IMR-90 (cell line): ENCODE data around the gene COQ8A. TPM values are rescaled to one million over a fixed set of nuclear protein-coding genes. Genes with fewer than 3 reads are reported as not detected.

Experiments
- ATAC-seq: fragments of 200-7000 bp; cut with Tn5 transposase; 2 replicates; pipeline ENCODE4 v1.9.1; 2020; ENCODE audit warnings: low read depth, mild to moderate bottlenecking, moderate library complexity
- BruUV-seq: library from RNA; stranded (reverse); fragments of 400-500 nt; replicated peaks from 2 replicates; lab custom pipeline; 2021; lab: Mats Ljungman, UMichigan
- CTCF ChIA-PET: fragments of 300-600 bp; formaldehyde crosslinking; extraction: SDS; loops from one replicate; lab custom pipeline; 2021; ENCODE audit warnings: antibody characterized with exemption; lab: Yijun Ruan, JAX
- POLR2A ChIA-PET: fragments of 300-600 bp; sonication (Branson Sonifier 250); formaldehyde crosslinking; loops from one replicate; lab custom pipeline; 2022; ENCODE audit warnings: antibody characterized with exemption; ENCODE audit not compliant: unreplicated experiment; lab: Charles Lee
- DNase-seq: peaks from one replicate; pipeline ENCODE4 v3.0.0; 2013
- H2AFZ ChIP-seq: replicated peaks from 2 replicates; pipeline ENCODE3; 2013; ENCODE audit warnings: low read length, mild to moderate bottlenecking; ENCODE audit not compliant: poor library complexity
- H2AK5ac ChIP-seq: 2 replicates; pipeline ENCODE4 v1.6.1; 2013; ENCODE audit warnings: low read depth, low read length, inconsistent platforms
- H2AK9ac ChIP-seq: replicated peaks from 2 replicates; pipeline ENCODE3; 2013; ENCODE audit warnings: mild to moderate bottlenecking, low read depth, low read length, moderate library complexity; ENCODE audit not compliant: poor library complexity
- H2BK120ac ChIP-seq: 2 replicates; pipeline ENCODE4 v1.6.1; 2013; ENCODE audit warnings: low read depth, low read length, inconsistent platforms
- H2BK15ac ChIP-seq: 3 replicates; pipeline ENCODE4 v1.6.1; 2013; ENCODE audit warnings: low read depth, low read length, inconsistent platforms
- H2BK20ac ChIP-seq: 2 replicates; pipeline ENCODE4 v1.6.1; 2013; ENCODE audit warnings: low read depth, mild to moderate bottlenecking, inconsistent platforms, low read length, moderate library complexity
- H2BK5ac ChIP-seq: 2 replicates; pipeline ENCODE4 v1.6.1; 2013; ENCODE audit warnings: mild to moderate bottlenecking, low read depth, low read length, inconsistent platforms; ENCODE audit not compliant: poor library complexity, severe bottlenecking
- H3K14ac ChIP-seq: replicated peaks from 2 replicates; pipeline ENCODE4 v1.6.1; 2013; ENCODE audit warnings: low read depth, low read length, inconsistent platforms
- H3K18ac ChIP-seq: 2 replicates; pipeline ENCODE4 v1.6.1; 2013; ENCODE audit warnings: low read depth, low read length, control low read depth
- H3K23ac ChIP-seq: 2 replicates; pipeline ENCODE4 v1.6.1; 2013; ENCODE audit warnings: low read depth, low read length, inconsistent platforms
- H3K27ac ChIP-seq: 2 replicates; pipeline ENCODE4 v1.5.1; 2013; ENCODE audit warnings: mild to moderate bottlenecking, control low read depth, low read length; ENCODE audit not compliant: insufficient read depth
- H3K27me3 ChIP-seq: 2 replicates; pipeline ENCODE4 v1.6.1; 2013; ENCODE audit warnings: low read length; ENCODE audit not compliant: control insufficient read depth, insufficient read depth
- H3K36me3 ChIP-seq: 2 replicates; pipeline ENCODE4 v1.6.1; 2013; ENCODE audit warnings: low read length, mixed read lengths; ENCODE audit not compliant: control insufficient read depth, insufficient read depth
- H3K4ac ChIP-seq: 2 replicates; pipeline ENCODE4 v1.6.1; 2013; ENCODE audit warnings: low read depth, low read length, inconsistent platforms
- H3K4me1 ChIP-seq: 2 replicates; pipeline ENCODE4 v1.6.1; 2013; ENCODE audit warnings: low read length, mixed read lengths; ENCODE audit not compliant: control insufficient read depth, insufficient read depth
- H3K4me2 ChIP-seq: 2 replicates; pipeline ENCODE4 v1.6.1; 2013; ENCODE audit warnings: low read depth, mild to moderate bottlenecking, control low read depth, low read length, moderate library complexity
- H3K4me3 ChIP-seq: 2 replicates; pipeline ENCODE4 v1.5.1; 2013; ENCODE audit warnings: low read depth, mild to moderate bottlenecking, control low read depth, low read length, moderate library complexity; ENCODE audit not compliant: insufficient read depth
- H3K56ac ChIP-seq: 2 replicates; pipeline ENCODE4 v1.6.1; 2013; ENCODE audit warnings: low read length, inconsistent platforms; ENCODE audit not compliant: insufficient read depth; ENCODE audit errors: extremely low read depth
- H3K79me1 ChIP-seq, 2 experiments: 2 replicates each; pipeline ENCODE4 v1.6.1; 2013; ENCODE audit warnings: low read length in 2 of 2, inconsistent platforms in 1 of 2, low read depth in 1 of 2
- H3K9ac ChIP-seq: 2 replicates; pipeline ENCODE4 v1.6.1; 2013; ENCODE audit warnings: low read depth, low read length, control low read depth
- H3K9me1 ChIP-seq: 2 replicates; pipeline ENCODE4 v1.6.1; 2013; ENCODE audit warnings: low read length, inconsistent platforms; ENCODE audit not compliant: insufficient read depth
- H3K9me3 ChIP-seq: 2 replicates; pipeline ENCODE4 v1.6.1; 2013; ENCODE audit warnings: low read length; ENCODE audit not compliant: control insufficient read depth, insufficient read depth
- H4K20me1 ChIP-seq: 2 replicates; pipeline ENCODE4 v1.6.1; 2013; ENCODE audit warnings: low read length, inconsistent platforms; ENCODE audit not compliant: insufficient read depth
- H4K5ac ChIP-seq: 2 replicates; pipeline ENCODE4 v1.6.1; 2013; ENCODE audit warnings: mild to moderate bottlenecking, low read depth, low read length, control low read depth
- H4K8ac ChIP-seq, 2 experiments: 2 replicates each; pipeline ENCODE4 v1.6.1; 2013; ENCODE audit warnings: low read depth in 2 of 2, low read length in 2 of 2, control low read depth in 1 of 2, inconsistent platforms in 1 of 2
- H4K91ac ChIP-seq: 2 replicates; pipeline ENCODE4 v1.6.1; 2013; ENCODE audit warnings: low read depth, low read length, inconsistent platforms; ENCODE audit not compliant: insufficient read depth
- BHLHE40 ChIP-seq: fragments of 150-350 bp; IDR thresholded peaks from 2 replicates; pipeline ENCODE4 v1.6.1; 2016; ENCODE audit warnings: mild to moderate bottlenecking, low read depth, low read length
- CEBPB ChIP-seq: IDR thresholded peaks from 2 replicates; pipeline ENCODE4 v1.6.1; 2012; ENCODE audit warnings: low read depth, low read length, improper control_type of control experiment
- CHD1 ChIP-seq: IDR thresholded peaks from 2 replicates; pipeline ENCODE4 v1.6.1; 2012; ENCODE audit warnings: low read depth, low read length, improper control_type of control experiment
- CTCF ChIP-seq: conservative IDR thresholded peaks from 2 replicates; pipeline ENCODE4 v1.5.1; 2012; ENCODE audit warnings: mild to moderate bottlenecking, low read depth, low read length, improper control_type of control experiment
- ELK1 ChIP-seq: fragments of 150-350 bp; IDR thresholded peaks from 2 replicates; pipeline ENCODE4 v1.6.1; 2016; ENCODE audit warnings: low read depth, mild to moderate bottlenecking, low read length, moderate library complexity, borderline replicate concordance
- MAZ ChIP-seq: IDR thresholded peaks from 2 replicates; pipeline ENCODE4 v1.6.1; 2012; ENCODE audit warnings: low read depth, mild to moderate bottlenecking, low read length, improper control_type of control experiment, moderate library complexity, borderline replicate concordance
- MXI1 ChIP-seq: IDR thresholded peaks from 2 replicates; pipeline ENCODE4 v1.6.1; 2012; ENCODE audit warnings: low read depth, mild to moderate bottlenecking, low read length, moderate library complexity, borderline replicate concordance
- RAD21 ChIP-seq: IDR thresholded peaks from 2 replicates; pipeline ENCODE4 v1.6.1; 2012; ENCODE audit warnings: low read length, improper control_type of control experiment
- SMC3 ChIP-seq: fragments of 150-350 bp; IDR thresholded peaks from 2 replicates; pipeline ENCODE4 v1.6.1; 2016; ENCODE audit warnings: low read depth, mild to moderate bottlenecking, antibody characterized with exemption, low read length, moderate library complexity
- WGBS, 2 experiments: methylation state at CpG; one replicate each; pipeline versions ENCODE4 v1.1.5 to v1.1.7; 2013; ENCODE audit warnings: missing lambda C conversion rate in 2 of 2; ENCODE audit not compliant: insufficient read length in 1 of 2; ENCODE audit errors: extremely low coverage in 2 of 2; 5-methylcytosine and 5-hydroxymethylcytosine counted together
- dilution Hi-C: fragments of 300-500 bp; cut with HindIII; formaldehyde crosslinking; loops from one replicate; pipeline ENCODE4 v1.14.3; 2018; ENCODE audit warnings: low sequenced_read_pairs; ENCODE audit not compliant: unreplicated experiment
- in situ Hi-C: fragments of 300-500 bp; cut with MboI; formaldehyde crosslinking; loops from 3 replicates; pipeline ENCODE4 v1.14.3; 2019; ENCODE audit warnings: low sequenced_read_pairs, inconsistent platforms, mixed read lengths
- intact Hi-C: fragments of 100-400 bp; cut with micrococcal nuclease; formaldehyde crosslinking; loops from 2 replicates; pipeline ENCODE4 v1.10.0; 2022
- polyA plus RNA-seq, 3 experiments: library from polyadenylated mRNA; depleted of rRNA; stranded (reverse); fragments of >200 nt; gene quantifications; 2 replicates each; pipeline ENCODE4 v1.2.3, GENCODE V29; 2012; ENCODE audit warnings: low replicate concordance in 1 of 3
- total RNA-seq: library from RNA; depleted of rRNA; stranded (reverse); fragments of >200 nt; gene quantifications from 2 replicates; pipeline ENCODE4 v1.2.3, GENCODE V29; 2012

COQ8A gene
- total and polyA plus RNA-seq, 2 of the 4 experiments (the other 2 are of a cell fraction) = 3.8 to 6.1 TPM

- Histone ChIP-seq H3K27ac (no peak overlapping the region), H2AK9ac (no peak overlapping the region), H2AFZ (no peak overlapping the region), H3K4ac (no peak overlapping the region), H3K14ac (no peak overlapping the region), H3K4me2 (no peak overlapping the region), H3K9me1 (no peaks in the 10 kb centered on the region; the same call in 1 of the 2 replicates), H3K18ac (no peak overlapping the region), H3K9ac (no peak overlapping the region), H3K4me3 (no peak overlapping the region), H3K36me3 (peaks cover 23% of the 10 kb centered on the region), H3K23ac (no peak overlapping the region), H4K20me1 (no peaks in the 10 kb centered on the region), H2BK20ac (no peak overlapping the region), H3K4me1 (no peaks in the 10 kb centered on the region), H3K56ac (no peak overlapping the region), H3K9me3 (no peaks in the 10 kb centered on the region), H2BK120ac (no peak overlapping the region), H3K27me3 (no peaks in the 10 kb centered on the region), H4K91ac (no peak overlapping the region), H4K8ac (no peak overlapping the region), H2BK5ac (no peak overlapping the region), H2BK15ac (no peak overlapping the region), H3K79me1 (no peaks in the 10 kb centered on the region), H2AK5ac (no peak overlapping the region), H4K5ac (no peak overlapping the region)
- ChIA-PET CTCF (no interaction called here), POLR2A (no interaction called here)
- TF ChIP-seq CTCF (no peak), BHLHE40 (no peak), MAZ (no peak), CEBPB (no peak), ELK1 (no peak), MXI1 (no peak), CHD1 (no peak), RAD21 (no peak), SMC3 (no peak)
- 67% methylated on average over 3 of the region's 13 CpGs; no CpG with 5 or more reads in 1 of the 2 experiments for WGBS, 2 experiments
- dilution Hi-C loops (no loop called here), intact Hi-C loops (no loop called here), in situ Hi-C loops (no loop called here)
- no TSS peak for BruUV-seq
- DNase-seq (no peak), ATAC-seq (no peak)
Measured at GRCh38 chr1:226995365-226996332, 55.6 kb downstream of the COQ8A start.
